Esophagus squamous epithelium (tissue), 5 donors: ENCODE results near the gene TBC1D14. TPM values are rescaled to one million over a fixed set of nuclear protein-coding genes. Genes with fewer than 3 reads are reported as not detected.
A peak's percentile ranks its signal among the peaks of the same experiment; 100 is the strongest.

Source experiments
- DNase-seq: peaks from one replicate; lab custom pipeline; 2025; lab: John Stamatoyannopoulos, UW
- H3K27ac ChIP-seq, 4 donors: fragments of 200-600 bp; sonication (generic); one replicate each; pipeline ENCODE4 v1.5.1; 2016 to 2019; ENCODE audit warnings: mild to moderate bottlenecking in 1 of 4
- H3K27me3 ChIP-seq, 4 donors: fragments of 200-600 bp; sonication (generic); 1 replicate in 3 of 4; 2 replicates in 1 of 4; pipeline versions ENCODE4 v1.5.1 to v1.6.0; 2017 to 2021; ENCODE audit warnings: antibody characterized with exemption in 1 of 4
- H3K36me3 ChIP-seq, 3 donors: fragments of 200-600 bp; sonication (generic); one replicate each; pipeline ENCODE4 v1.5.1; 2016 to 2019
- H3K4me1 ChIP-seq, 3 donors: fragments of 200-600 bp; sonication (generic); one replicate each; pipeline ENCODE4 v1.5.1; 2017 to 2019
- H3K4me3 ChIP-seq, 4 donors: fragments of 200-600 bp; sonication (generic); 1 replicate in 3 of 4; 2 replicates in 1 of 4; pipeline ENCODE4 v1.5.1; 2016 to 2019; ENCODE audit warnings: mild to moderate bottlenecking in 2 of 4, moderate library complexity in 1 of 4
- H3K9me3 ChIP-seq, 3 donors: fragments of 200-600 bp; sonication (generic); one replicate each; pipeline ENCODE4 v1.5.1; 2016 to 2019
- CTCF ChIP-seq, 6 experiments: fragments of 450-650 bp in 4 of 6; fragments of 200-600 bp in 2 of 6; sonication (generic) in 2 of 6; IDR thresholded peaks; one replicate each; pipeline ENCODE4 v1.5.1; 2016 to 2019; ENCODE audit warnings: antibody characterized with exemption in 6 of 6, mild to moderate bottlenecking in 4 of 6, moderate library complexity in 4 of 6
- POLR2A ChIP-seq, 4 donors: fragments of 450-650 bp; IDR thresholded peaks; one replicate each; pipeline ENCODE4 v1.6.1; 2017; ENCODE audit warnings: antibody characterized with exemption in 4 of 4, mild to moderate bottlenecking in 4 of 4, moderate library complexity in 3 of 4
- WGBS, 2 donors: methylation state at CpG; one replicate each; pipeline ENCODE4 v1.1.5; 2018; 5-methylcytosine and 5-hydroxymethylcytosine counted together
- intact Hi-C: fragments of 100-400 bp; cut with DNase I; formaldehyde crosslinking; loops from one replicate; pipeline ENCODE4 v1.15.0; 2022
- total RNA-seq, 4 donors: library from RNA; depleted of rRNA; stranded (reverse); fragments of >200 nt; gene quantifications; one replicate each; pipeline ENCODE4 v1.1.0, GENCODE V29; 2016
- donor health status: DM: yes; HTN: yes; CAD: no.

TBC1D14 gene
- total RNA-seq, 4 donors from 2014 or later = 28.2 to 50.4 (median 42.1) TPM

GRCh38 chr4:6920171-6920570, 10.5 kb downstream of the TBC1D14 start:
- no peaks in the 10 kb centered on the region for H3K27me3 ChIP-seq
- peaks cover 19 to 49% (median 27%) of the 10 kb centered on the region in 3 donors for H3K4me1 ChIP-seq
- intact Hi-C loops = no loop called here
- H3K4me3 ChIP-seq = no peak overlapping the region
- 56 to 61% methylated on average over 3 of the region's 3 CpGs for WGBS, 2 donors
- TF ChIP-seq CTCF (IDR thresholded peaks at IDR 0.05) (no peak), POLR2A (IDR thresholded peaks at IDR 0.05) (no peak)
- no peaks in the 10 kb centered on the region for H3K9me3 ChIP-seq
- peaks cover 0 to 23% (median 16%) of the 10 kb centered on the region in 3 donors for H3K36me3 ChIP-seq
- peak overlapping the region in 2 of 4 donors; percentile 33 to 36 for H3K27ac ChIP-seq
- DNase-seq = no peak

- no peaks in the 10 kb centered on the region for H3K27me3 ChIP-seq
- peaks cover 0 to 36% (median 4%) of the 10 kb centered on the region in 3 donors for H3K4me1 ChIP-seq
- H3K9me3 ChIP-seq = no peaks in the 10 kb centered on the region
- WGBS, 2 donors = 99 to 100% methylated on average over 3 to 23 of the region's 32 CpGs
- no peak overlapping the region for H3K4me3 ChIP-seq
- peaks cover 0 to 32% (median 16%) of the 10 kb centered on the region in 3 donors for H3K36me3 ChIP-seq
- peak overlapping the region in 1 of 4 donors; percentile 28 for H3K27ac ChIP-seq
- DNase-seq = no peak
- intact Hi-C loops = no loop called here
- TF ChIP-seq CTCF (IDR thresholded peaks at IDR 0.05) = no peak
- no peak for TF ChIP-seq POLR2A (IDR thresholded peaks at IDR 0.05)
These were observed 13.9 kb downstream of the TBC1D14 start for GRCh38 chr4:6923507-6923906.

- DNase-seq = no peak
These were observed 14.7 kb downstream of the TBC1D14 start for GRCh38 chr4:6924361-6924779.

GRCh38 chr4:6925357-6925836, 15.8 kb downstream of the TBC1D14 start:
- Histone ChIP-seq H3K36me3 (peaks cover 0 to 32% (median 16%) of the 10 kb centered on the region in 3 donors), H3K4me1 (peaks cover 0 to 37% (median 4%) of the 10 kb centered on the region in 3 donors), H3K27me3 (no peaks in the 10 kb centered on the region), H3K27ac (peak overlapping the region; percentile 30 to 69 (median 40)), H3K9me3 (no peaks in the 10 kb centered on the region), H3K4me3 (no peak overlapping the region)
- no peak for DNase-seq
- intact Hi-C loops = no loop called here
- no peak for TF ChIP-seq CTCF (IDR thresholded peaks at IDR 0.05)
- TF ChIP-seq POLR2A (IDR thresholded peaks at IDR 0.05) = no peak
- 40 to 61% methylated on average over 6 to 7 of the region's 14 CpGs for WGBS, 2 donors

More at GRCh38 chr4:6924361-6924779, 14.7 kb downstream of the TBC1D14 start:
- peak overlapping the region in 2 of 4 donors; percentile 39 to 69 for H3K27ac ChIP-seq
- 94 to 97% methylated on average over 6 to 9 of the region's 12 CpGs for WGBS, 2 donors
- peaks cover 0 to 35% (median 4%) of the 10 kb centered on the region in 3 donors for H3K4me1 ChIP-seq
- H3K4me3 ChIP-seq = no peak overlapping the region
- TF ChIP-seq POLR2A (IDR thresholded peaks at IDR 0.05) (no peak), CTCF (IDR thresholded peaks at IDR 0.05) (no peak)
- no peaks in the 10 kb centered on the region for H3K27me3 ChIP-seq
- intact Hi-C loops = no loop called here
- H3K9me3 ChIP-seq = no peaks in the 10 kb centered on the region
- peaks cover 0 to 32% (median 16%) of the 10 kb centered on the region in 3 donors for H3K36me3 ChIP-seq

GRCh38 chr4:6926081-6926480, 16.5 kb downstream of the TBC1D14 start:
- intact Hi-C loops = no loop called here
- Histone ChIP-seq H3K4me3 (no peak overlapping the region), H3K36me3 (peaks cover 0 to 32% (median 16%) of the 10 kb centered on the region in 3 donors), H3K27ac (peak overlapping the region in 3 of 4 donors; percentile 30 to 77 (median 50)), H3K27me3 (no peaks in the 10 kb centered on the region), H3K4me1 (peaks cover 0 to 39% (median 4%) of the 10 kb centered on the region in 3 donors), H3K9me3 (no peaks in the 10 kb centered on the region)
- TF ChIP-seq POLR2A (IDR thresholded peaks at IDR 0.05) = no peak
- TF ChIP-seq CTCF (IDR thresholded peaks at IDR 0.05) = no peak
- no peak for DNase-seq
- 67 to 83% methylated on average over 18 to 19 of the region's 19 CpGs for WGBS, 2 donors
